ENCODE results near the gene CEBPZ. TPM values are rescaled to one million over a fixed set of nuclear protein-coding genes. Genes with fewer than 3 reads are reported as not detected.

The CEBPZ gene
- total RNA-seq, 2 experiments from 2014 or later, result 92.3 to 102 TPM

- no peaks in the 10 kb centered on the region for H3K4me1 Mint-ChIP-seq (ENCODE audit: low read depth)
- H3K36me3 Mint-ChIP-seq (ENCODE audit: low read depth), result no peaks in the 10 kb centered on the region
- ChIA-PET CTCF (no interaction called here), POLR2A (no interaction called here)
- ATAC-seq (ENCODE audit: poor library complexity) (no peak), DNase-seq (no peak)
- intact Hi-C loops (cut with DNase I, micrococcal nuclease), result loop anchor here in 1 of 2 experiments (10.0 kb wide), 2 partner anchors 105 to 595 kb away; partner anchors contain the start of genes FEZ2, GPATCH11 and HEATR5B
- no peak for TF ChIP-seq CTCF (IDR thresholded peaks at IDR 0.05)
- Histone ChIP-seq H3K4me1 (ENCODE audit: insufficient read depth, low read length) (no peaks in the 10 kb centered on the region), H3K27ac (ENCODE audit: low read depth in 1 of 2, low read length in 2 of 2) (no peak overlapping the region), H3K9me3 (ENCODE audit: control insufficient read depth in 1 of 2, insufficient read depth in 1 of 2, low read length in 2 of 2) (no peaks in the 10 kb centered on the region), H3K4me3 (ENCODE audit: low read length) (no peak overlapping the region), H3K27me3 (ENCODE audit: control insufficient read depth in 1 of 2, insufficient read depth in 2 of 2, low read length in 2 of 2) (no peaks in the 10 kb centered on the region), H3K36me3 (ENCODE audit: insufficient read depth, low read length) (no peaks in the 10 kb centered on the region)
- H3K27me3 Mint-ChIP-seq, result peaks cover 15% of the 10 kb centered on the region
- H3K9me3 Mint-ChIP-seq, result no peaks in the 10 kb centered on the region
- no peak overlapping the region for H3K27ac Mint-ChIP-seq
- no peak overlapping the region for H3K4me3 Mint-ChIP-seq
Observed at GRCh38 chr2:37190290-37190689, 41.1 kb downstream of the CEBPZ start.

- H3K27me3 Mint-ChIP-seq, result peaks cover 15% of the 10 kb centered on the region
- H3K4me1 Mint-ChIP-seq (ENCODE audit: low read depth), result no peaks in the 10 kb centered on the region
- intact Hi-C loops (cut with DNase I, micrococcal nuclease), result loop anchor here in 1 of 2 experiments (10.0 kb wide), 2 partner anchors 105 to 595 kb away; partner anchors contain the start of genes FEZ2, GPATCH11 and HEATR5B
- ChIA-PET POLR2A (no interaction called here), CTCF (no interaction called here)
- Histone ChIP-seq H3K9me3 (ENCODE audit: control insufficient read depth in 1 of 2, insufficient read depth in 1 of 2, low read length in 2 of 2) (no peaks in the 10 kb centered on the region), H3K4me3 (ENCODE audit: low read length) (no peak overlapping the region), H3K36me3 (ENCODE audit: insufficient read depth, low read length) (no peaks in the 10 kb centered on the region), H3K27me3 (ENCODE audit: control insufficient read depth in 1 of 2, insufficient read depth in 2 of 2, low read length in 2 of 2) (no peaks in the 10 kb centered on the region), H3K27ac (ENCODE audit: low read depth in 1 of 2, low read length in 2 of 2) (no peak overlapping the region), H3K4me1 (ENCODE audit: insufficient read depth, low read length) (no peaks in the 10 kb centered on the region)
- H3K9me3 Mint-ChIP-seq, result no peaks in the 10 kb centered on the region
- no peak for ATAC-seq (ENCODE audit: poor library complexity)
- TF ChIP-seq CTCF (IDR thresholded peaks at IDR 0.05), result no peak
- H3K4me3 Mint-ChIP-seq, result no peak overlapping the region
- no peak overlapping the region for H3K27ac Mint-ChIP-seq
- H3K36me3 Mint-ChIP-seq (ENCODE audit: low read depth), result no peaks in the 10 kb centered on the region
- peak in 2 of 14 experiments; percentile 10 to 37 for DNase-seq
Observed at GRCh38 chr2:37189452-37190153, 41.8 kb downstream of the CEBPZ start.

GRCh38 chr2:37188570-37188969, 42.8 kb downstream of the CEBPZ start, which contains the start of gene SULT6B1:
Gene SULT6B1 (minus strand): TSS chr2:37188670. CDS start chr2:37188640, 30 bp downstream.
- no peaks in the 10 kb centered on the region for H3K9me3 Mint-ChIP-seq
- CTCF ChIA-PET, result no interaction called here
- H3K27ac ChIP-seq (ENCODE audit: low read depth in 1 of 2, low read length in 2 of 2), result no peak within 1 kb of the TSS
- ATAC-seq (ENCODE audit: poor library complexity), result no peak
- H3K27ac Mint-ChIP-seq, result no peak within 1 kb of the TSS
- H3K4me3 ChIP-seq (ENCODE audit: low read length), result no peak within 1 kb of the TSS
- H3K4me1 Mint-ChIP-seq (ENCODE audit: low read depth), result no peaks in the 10 kb centered on the region
- peaks cover 15% of the 10 kb centered on the region for H3K27me3 Mint-ChIP-seq
- H3K9me3 ChIP-seq (ENCODE audit: control insufficient read depth in 1 of 2, insufficient read depth in 1 of 2, low read length in 2 of 2), result no peaks in the 10 kb centered on the region
- intact Hi-C loops (cut with DNase I, micrococcal nuclease), result no loop called here
- DNase-seq, result no peak
- H3K36me3 Mint-ChIP-seq (ENCODE audit: low read depth), result no peaks in the 10 kb centered on the region
- TF ChIP-seq CTCF (IDR thresholded peaks at IDR 0.05), result no peak
- no peak within 1 kb of the TSS for H3K4me3 Mint-ChIP-seq
- H3K27me3 ChIP-seq (ENCODE audit: control insufficient read depth in 1 of 2, insufficient read depth in 2 of 2, low read length in 2 of 2), result no peaks in the 10 kb centered on the region
- POLR2A ChIA-PET, result no interaction called here
- H3K4me1 ChIP-seq (ENCODE audit: insufficient read depth, low read length), result no peaks in the 10 kb centered on the region
- H3K36me3 ChIP-seq (ENCODE audit: insufficient read depth, low read length), result no peaks in the 10 kb centered on the region
